ENCODE results near the gene OPRPN. TPM values are rescaled to one million over a fixed set of nuclear protein-coding genes. Genes with fewer than 3 reads are reported as not detected.

OPRPN gene
- total and polyA plus RNA-seq, 2 of the 8 experiments (the other 6 are each of a cell fraction or from before 2014, with no cell fraction given) = not detected

GRCh38 chr4:70364002-70364401 lies 33.7 kb upstream of the OPRPN start:
- no peak overlapping the region for H3K4me3 ChIP-seq (ENCODE audit: extremely low read depth in 1 of 4, insufficient read depth in 2 of 4, low read depth in 3 of 4, low read length in 4 of 4)
- ChIA-PET CTCF (ENCODE audit: partially characterized antibody) (interaction anchor here (1.2 kb wide), 1 partner anchor 30 kb away, joined by 3 read pairs; no protein-coding TSS in a partner anchor), POLR2A (ENCODE audit: partially characterized antibody) (no interaction called here)
- H3K27ac ChIP-seq (ENCODE audit: low read depth, low read length) = no peak overlapping the region
- no peaks in the 10 kb centered on the region for H3K9me3 ChIP-seq (ENCODE audit: insufficient read depth in 2 of 2, low read depth in 1 of 2, low read length in 1 of 2)
- H2BK20ac ChIP-seq (ENCODE audit: low read length) = no peak overlapping the region
- no peaks in the 10 kb centered on the region for H3K36me3 ChIP-seq (ENCODE audit: control insufficient read depth in 2 of 4, insufficient read depth in 4 of 4, low read length in 3 of 4)
- no peak overlapping the region for H3K14ac ChIP-seq (ENCODE audit: insufficient read length)
- no peak overlapping the region for H2BK5ac ChIP-seq (ENCODE audit: low read depth, low read length)
- H2BK12ac ChIP-seq (ENCODE audit: low read depth, low read length) = no peak overlapping the region
- no peaks in the 10 kb centered on the region for H3K27me3 ChIP-seq (replicated peaks in 1 of 4; ENCODE audit: control insufficient read depth in 3 of 4, extremely low read depth in 1 of 4, insufficient read depth in 3 of 4, low read length in 3 of 4)
- H3K4me2 ChIP-seq (ENCODE audit: insufficient read depth in 1 of 2, low read depth in 2 of 2, low read length in 2 of 2) = no peak overlapping the region
- H4K8ac ChIP-seq (ENCODE audit: extremely low read depth, insufficient read depth, low read length) = no peak overlapping the region
- H3K23me2 ChIP-seq (ENCODE audit: low read depth, low read length) = no peaks in the 10 kb centered on the region; the same call in 1 of the 2 replicates
- H3K79me2 ChIP-seq (ENCODE audit: control insufficient read depth in 1 of 2, insufficient read depth in 2 of 2, low read length in 2 of 2) = no peaks in the 10 kb centered on the region
- H2BK15ac ChIP-seq (ENCODE audit: low read length) = no peak overlapping the region
- H3K56ac ChIP-seq (replicated peaks; ENCODE audit: insufficient read length, low read depth, low read length) = no peak overlapping the region
- no peak overlapping the region for H3K9ac ChIP-seq (replicated peaks in 1 of 4; ENCODE audit: extremely low read depth in 1 of 4, low read depth in 3 of 4, low read length in 3 of 4)
- no peak overlapping the region for H3K23ac ChIP-seq (ENCODE audit: insufficient read length)
- no peak for DNase-seq (ENCODE audit: low read depth in 1 of 2, low spot score in 2 of 2)
- 95% methylated on average over 5 of the region's 5 CpGs; no CpG with 5 or more reads in 1 of the 2 experiments for WGBS, 2 experiments (ENCODE audit: extremely low coverage in 1 of 2, insufficient coverage in 1 of 2, insufficient read length in 1 of 2, insufficient replicate concordance in 2 of 2, low coverage in 1 of 2, low lambda C conversion rate in 2 of 2, missing lambda C conversion rate in 1 of 2)
- no peak for FAIRE-seq
- no peak overlapping the region for H2BK120ac ChIP-seq (replicated peaks; ENCODE audit: low read depth, low read length)
- no peaks in the 10 kb centered on the region for H4K20me1 ChIP-seq (replicated peaks in 1 of 2; ENCODE audit: control insufficient read depth in 1 of 2, insufficient read depth in 2 of 2, low read length in 2 of 2)
- no peaks in the 10 kb centered on the region for H3K4me1 ChIP-seq (replicated peaks in 1 of 4; ENCODE audit: control insufficient read depth in 3 of 4, insufficient read depth in 4 of 4, low read length in 3 of 4)
- no peak overlapping the region for H4K91ac ChIP-seq (replicated peaks; ENCODE audit: insufficient read length, low read length)
- H3K79me1 ChIP-seq (ENCODE audit: low read depth, low read length) = no peaks in the 10 kb centered on the region
- no peak overlapping the region for H4K5ac ChIP-seq (ENCODE audit: insufficient read length, low read depth, low read length)
- H3K18ac ChIP-seq (ENCODE audit: extremely low read depth, low read length) = no peak overlapping the region
- no peak overlapping the region for H3K4ac ChIP-seq (replicated peaks; ENCODE audit: insufficient read length, low read depth, low read length)
- H2AFZ ChIP-seq (ENCODE audit: low read length) = no peak overlapping the region
- no peak overlapping the region for H2AK5ac ChIP-seq (ENCODE audit: low read depth, low read length)
- TF ChIP-seq POU5F1 (IDR thresholded peaks at IDR 0.05; ENCODE audit: low read depth, low read length) (no peak), ATF3 (IDR thresholded peaks at IDR 0.05; ENCODE audit: insufficient read depth, low read depth, low read length) (no peak), HDAC2 (IDR thresholded peaks at IDR 0.05; ENCODE audit: borderline replicate concordance in 1 of 2, low read depth in 2 of 2, low read length in 2 of 2) (no peak), E2F6 (IDR thresholded peaks at IDR 0.05) (no peak), YY1 (IDR thresholded peaks at IDR 0.05; ENCODE audit: low read depth, low read length) (no peak), SIRT6 (IDR thresholded peaks at IDR 0.05; ENCODE audit: low read length) (no peak), SP1 (IDR thresholded peaks at IDR 0.05; ENCODE audit: low read depth, low read length) (no peak), GTF2F1 (IDR thresholded peaks at IDR 0.05; ENCODE audit: borderline replicate concordance, low read depth, low read length) (no peak), SRF (IDR thresholded peaks at IDR 0.05; ENCODE audit: low read depth, low read length) (no peak), EGR1 (IDR thresholded peaks at IDR 0.05; ENCODE audit: borderline replicate concordance, low read depth, low read length) (no peak), TBP (IDR thresholded peaks at IDR 0.05; ENCODE audit: low read depth, low read length) (no peak), HDAC6 (IDR thresholded peaks at IDR 0.05; ENCODE audit: low read depth, low read length) (no peak), BACH1 (IDR thresholded peaks at IDR 0.05; ENCODE audit: low read length) (no peak), SUZ12 (IDR thresholded peaks at IDR 0.05; ENCODE audit: low read length) (no peak), CEBPB (IDR thresholded peaks at IDR 0.05; ENCODE audit: low read depth, low read length) (no peak)
